Skeletal muscle cell (primary cell): ENCODE data around the gene BARHL1.
"Not testable (repeated sequence)": the region's sequence is repeated elsewhere in the genome, so short reads cannot be mapped to it uniquely, and the experiment has no call there.

Source experiments
- DNase-seq: peaks from one replicate; pipeline ENCODE4 v3.0.0-alpha.2; 2010; ENCODE audit warnings: low read depth
- H3K4me3 ChIP-seq: 2 replicates; pipeline ENCODE4 v1.5.1; 2011; ENCODE audit warnings: low read depth, mild to moderate bottlenecking, control low read depth, low read length, moderate library complexity

BARHL1 gene

DNA sequence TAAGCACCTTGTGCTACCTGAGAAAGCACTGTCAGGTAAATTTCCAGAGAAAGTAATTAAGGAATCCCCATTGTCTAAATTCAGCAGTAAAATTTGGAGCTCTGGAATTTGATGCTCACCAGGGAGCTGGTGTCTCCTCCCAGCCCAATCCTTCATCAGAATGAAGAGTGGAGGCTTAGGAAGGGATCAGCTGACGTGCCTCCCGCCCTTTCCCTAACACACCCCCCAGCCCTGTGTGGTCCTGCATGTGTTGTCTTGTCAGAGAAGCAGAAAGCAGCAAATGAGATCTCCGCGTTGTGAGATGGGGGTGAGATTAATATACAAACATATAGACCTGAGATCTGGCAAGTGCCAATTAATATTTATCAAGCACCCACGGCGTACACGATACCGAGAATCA lies 26.9 kb upstream of the BARHL1 start:
- no peak for DNase-seq
- H3K4me3 ChIP-seq, result no peak overlapping the region

DNA sequence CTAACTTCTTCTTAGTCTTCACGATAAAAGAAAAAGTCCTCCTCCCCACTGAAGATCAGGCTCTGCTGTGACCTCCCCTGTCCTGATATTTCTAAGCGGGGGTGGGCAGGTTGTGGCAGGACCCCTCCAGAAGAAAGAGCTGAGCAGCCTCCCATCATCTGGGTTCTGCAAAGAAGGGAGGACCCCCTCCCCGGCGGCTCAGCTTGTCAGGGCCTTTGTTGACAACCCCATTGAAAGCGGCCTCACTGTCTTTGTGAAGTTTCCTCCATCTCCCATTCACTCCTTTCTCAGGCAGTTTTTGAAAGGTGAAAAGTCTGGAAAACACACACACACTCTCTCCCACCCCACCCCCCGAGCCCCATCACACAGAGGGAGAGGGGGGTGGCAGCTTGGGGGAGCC lies 26.2 kb upstream of the BARHL1 start:
- H3K4me3 ChIP-seq, result no peak overlapping the region
- DNase-seq, result no peak

DNA sequence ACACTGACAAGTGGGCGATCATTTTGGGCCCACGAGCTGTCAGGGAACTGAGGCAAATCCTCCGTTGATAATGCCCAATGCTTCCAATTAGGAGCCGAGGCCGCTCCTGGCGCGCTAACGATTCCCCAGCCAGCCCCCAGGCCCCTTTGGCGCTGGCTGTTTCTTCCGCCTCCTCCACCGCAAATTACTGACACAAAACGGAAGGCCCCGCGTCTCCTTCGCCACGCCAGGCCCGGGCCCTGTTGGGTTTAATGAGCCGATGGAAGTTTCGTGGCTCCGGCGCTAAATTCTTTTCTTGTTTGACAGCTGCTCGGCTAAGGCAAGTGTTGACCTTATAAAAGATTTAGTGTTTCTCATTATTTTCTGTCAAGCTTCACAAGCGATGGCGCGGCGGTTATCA lies 25.7 kb upstream of the BARHL1 start:
- no peak overlapping the region for H3K4me3 ChIP-seq
- no peak for DNase-seq

DNA sequence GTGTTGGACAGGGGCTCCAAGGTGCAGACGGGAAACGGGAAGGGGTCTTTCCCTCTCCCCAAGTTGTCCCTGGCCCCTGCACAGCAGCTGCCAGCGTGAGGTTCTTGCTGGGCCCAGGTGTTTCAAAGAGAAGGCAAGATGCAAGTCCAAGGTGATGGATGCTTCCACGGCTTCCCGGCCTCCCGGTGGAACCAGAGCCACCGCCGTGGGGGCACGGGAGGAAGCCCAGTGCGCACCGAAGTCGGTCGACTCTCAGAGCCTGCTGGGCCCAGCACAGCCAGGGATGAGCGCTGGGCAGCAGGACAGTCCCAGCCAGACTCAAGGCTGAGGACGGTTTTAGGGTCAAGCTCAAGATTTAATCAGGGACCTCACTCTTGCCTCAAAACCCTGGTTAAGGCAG lies 25.2 kb upstream of the BARHL1 start:
- no peak overlapping the region for H3K4me3 ChIP-seq
- no peak for DNase-seq

DNA sequence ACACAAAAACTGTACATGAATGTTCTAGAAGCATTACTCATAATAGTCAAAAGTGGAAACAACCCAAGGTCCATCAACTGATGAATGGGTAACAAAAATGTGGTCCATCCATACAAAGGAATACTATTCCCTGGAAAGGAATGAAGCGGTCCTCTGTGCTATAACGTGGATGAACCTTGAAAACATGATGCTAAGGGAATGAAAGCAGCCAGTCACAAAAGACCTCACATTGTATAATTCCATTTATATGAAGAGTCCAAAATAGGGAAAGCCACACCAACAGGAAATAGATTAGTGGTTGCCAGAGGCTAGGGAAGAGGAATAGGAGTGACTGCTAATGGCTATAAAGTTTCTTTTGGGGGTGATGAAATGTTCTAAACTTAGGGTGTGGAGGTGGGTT lies 22.7 kb upstream of the BARHL1 start:
- no peak for DNase-seq
- no peak overlapping the region for H3K4me3 ChIP-seq

DNA sequence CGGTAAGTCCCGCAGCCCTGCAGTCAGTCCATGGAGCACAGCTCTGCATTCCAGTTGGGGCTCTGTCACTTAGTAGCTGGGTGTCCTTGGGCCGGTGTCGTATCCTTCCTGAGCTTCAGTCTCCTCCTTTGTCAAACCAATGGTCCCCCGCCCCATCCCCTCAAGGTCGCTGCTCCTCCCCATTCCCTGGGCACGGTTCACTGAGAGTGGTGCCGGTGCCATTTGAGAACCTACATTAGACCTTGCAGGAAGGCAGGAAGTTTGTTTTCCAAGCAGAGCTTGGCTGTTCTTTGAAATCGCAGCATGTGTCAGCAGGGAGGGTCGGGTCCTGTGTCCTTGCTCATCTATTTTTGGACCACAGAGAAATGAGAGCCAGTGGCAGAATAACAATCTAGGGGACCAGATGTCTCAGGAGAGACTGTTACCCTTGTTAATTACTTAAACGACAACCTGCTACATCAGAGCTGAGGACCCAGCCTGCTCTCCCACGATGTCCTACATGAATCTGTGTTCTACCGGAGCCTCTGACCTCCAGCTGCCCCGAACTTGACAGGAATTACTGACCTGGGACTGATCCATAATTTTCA lies 21.7 kb upstream of the BARHL1 start:
- H3K4me3 ChIP-seq, result no peak overlapping the region
- DNase-seq, result no peak

DNA sequence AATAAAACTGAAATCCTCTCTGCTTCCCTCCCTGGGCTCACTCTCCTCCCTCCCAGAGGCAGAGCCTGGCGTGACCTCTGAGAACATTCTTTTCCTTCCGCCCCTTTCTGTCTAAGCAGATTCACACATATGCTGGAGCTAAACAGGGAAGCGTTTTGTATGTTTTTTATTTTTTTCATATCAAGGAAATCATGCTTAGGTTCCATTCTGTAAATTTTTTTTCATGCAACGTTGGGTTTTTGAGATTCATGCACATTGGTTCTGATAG lies 20.2 kb upstream of the BARHL1 start:
- DNase-seq, result no peak
- no peak overlapping the region for H3K4me3 ChIP-seq

DNA sequence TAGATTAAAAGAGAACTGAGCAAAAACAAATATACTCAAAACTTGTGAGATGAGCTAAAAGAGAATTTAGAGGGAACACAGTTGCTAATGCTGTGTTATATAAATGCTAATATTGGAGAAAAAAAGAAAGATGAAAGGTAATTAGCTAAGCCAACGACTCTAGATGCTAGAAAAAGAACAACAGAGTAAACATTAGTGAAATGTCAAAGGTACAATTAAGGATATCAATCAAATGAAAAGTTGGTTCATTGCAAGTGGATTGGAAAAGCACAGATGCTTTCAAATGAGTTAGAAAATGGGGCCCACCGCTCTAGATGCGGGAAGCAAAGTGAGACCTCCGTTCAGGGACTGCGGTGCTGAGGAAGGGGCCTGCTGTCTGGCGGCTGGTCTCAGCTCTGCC lies 17.9 kb upstream of the BARHL1 start:
- no peak for DNase-seq
- no peak overlapping the region for H3K4me3 ChIP-seq

DNA sequence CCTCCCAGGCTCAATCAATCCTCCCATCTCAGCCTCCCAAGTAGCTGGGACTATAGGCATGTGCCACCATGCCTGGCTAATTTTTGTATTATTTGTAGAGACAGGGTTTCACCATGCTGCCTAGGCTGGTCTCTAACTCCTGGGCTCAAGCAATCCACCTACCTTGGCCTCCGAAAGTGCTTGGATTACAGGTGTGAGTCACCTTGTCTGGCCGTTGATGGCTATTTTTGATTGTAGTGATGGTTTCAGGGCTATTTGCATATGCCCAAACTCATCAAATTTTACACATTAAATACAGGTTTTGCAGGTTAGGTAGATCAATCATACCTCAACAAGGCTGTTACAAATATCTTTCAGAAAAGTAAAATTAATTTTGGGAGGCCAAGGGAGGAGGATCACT lies 13.6 kb upstream of the BARHL1 start:
- not testable (repeated sequence) for DNase-seq, H3K4me3 ChIP-seq

DNA sequence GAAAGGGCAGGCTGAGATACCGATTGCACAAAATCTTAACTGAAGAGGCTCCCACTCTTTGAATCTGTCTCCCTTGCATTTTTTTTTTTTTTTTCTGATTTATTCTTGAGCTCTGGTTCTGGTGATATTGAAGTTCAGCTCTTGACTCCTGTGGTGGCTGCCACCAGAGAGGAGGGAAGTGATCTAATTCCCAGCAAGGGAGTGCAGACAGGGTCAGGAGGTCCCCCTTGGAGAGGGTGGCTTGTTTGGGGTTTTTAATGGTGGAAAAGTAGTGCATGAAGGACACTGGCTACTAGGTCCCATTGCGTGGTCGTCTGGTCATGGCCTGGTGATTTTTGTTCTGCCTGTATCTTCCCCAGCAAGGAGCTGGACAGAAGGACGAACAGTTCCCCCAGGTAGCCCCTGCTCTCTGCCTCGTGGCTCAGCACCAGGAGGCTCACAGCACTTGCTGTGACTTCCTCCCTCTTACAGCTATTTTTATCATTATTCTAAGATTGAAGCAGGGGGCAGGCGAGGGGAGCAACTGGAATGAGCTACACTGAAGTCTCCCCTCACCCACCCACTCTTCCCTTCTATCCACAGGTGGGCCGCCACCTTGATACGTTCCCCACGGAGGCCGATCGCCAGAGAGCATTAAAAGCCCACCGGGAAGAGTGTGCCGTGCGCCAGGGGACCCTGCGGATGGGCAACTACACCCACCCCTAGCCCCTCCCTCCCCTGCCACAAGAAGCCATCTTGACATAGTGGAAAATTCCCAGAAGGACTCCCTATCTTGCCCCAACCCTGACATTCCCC lies 10.4 kb upstream of the BARHL1 start:
- DNase-seq, result no peak
- no peak overlapping the region for H3K4me3 ChIP-seq

DNA sequence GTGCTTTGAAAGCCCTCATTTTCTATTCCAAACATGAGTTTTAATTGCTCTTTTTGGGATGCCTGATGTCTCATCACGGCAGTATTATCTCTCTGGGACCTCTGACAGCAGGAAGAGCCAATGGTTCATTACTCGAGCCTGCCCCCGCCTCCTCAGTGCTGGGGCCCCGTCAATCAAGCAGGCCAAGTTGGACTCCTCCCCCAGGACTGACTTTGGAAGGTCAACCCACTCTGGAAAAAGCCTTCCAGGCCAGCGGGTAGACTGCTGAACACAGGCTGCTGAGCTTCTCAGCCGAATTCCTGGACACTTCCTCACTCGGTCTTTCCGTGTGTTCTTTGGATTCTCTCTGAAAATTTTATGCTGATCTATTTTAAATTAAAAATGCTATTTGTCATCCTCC lies 9.5 kb upstream of the BARHL1 start:
- no peak for DNase-seq
- H3K4me3 ChIP-seq, result no peak overlapping the region

DNA sequence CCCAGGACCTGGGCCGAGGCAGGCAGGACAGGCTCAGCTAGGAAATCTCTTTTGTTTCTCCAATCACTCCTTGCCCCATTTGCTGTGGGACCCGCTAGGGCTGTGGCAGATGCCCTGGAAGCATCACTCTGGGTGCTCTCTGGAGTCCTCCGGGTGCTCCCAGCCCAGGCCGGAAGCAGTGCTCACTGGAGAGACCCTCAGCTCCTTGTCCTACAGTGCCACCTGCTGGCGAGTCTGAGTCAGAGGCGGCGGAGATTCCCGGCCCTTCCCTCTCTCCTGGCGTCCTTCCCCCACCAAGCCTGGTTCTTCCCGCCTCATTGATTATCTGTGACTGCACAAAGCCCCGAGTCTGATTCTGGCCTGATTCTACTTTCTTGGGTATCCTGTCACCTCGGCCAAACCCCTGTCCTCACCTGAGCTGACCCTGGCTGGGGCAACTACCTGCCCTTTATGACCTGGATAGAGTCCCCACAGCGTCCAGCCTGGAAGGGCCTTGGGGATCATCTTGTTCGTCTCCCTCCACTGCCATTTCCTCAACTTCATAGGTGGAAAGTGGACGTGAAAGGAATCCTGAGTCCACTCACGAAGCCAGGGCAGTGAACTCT lies 7.3 kb upstream of the BARHL1 start:
- peak; percentile 27 for DNase-seq
- H3K4me3 ChIP-seq, result no peak overlapping the region

DNA sequence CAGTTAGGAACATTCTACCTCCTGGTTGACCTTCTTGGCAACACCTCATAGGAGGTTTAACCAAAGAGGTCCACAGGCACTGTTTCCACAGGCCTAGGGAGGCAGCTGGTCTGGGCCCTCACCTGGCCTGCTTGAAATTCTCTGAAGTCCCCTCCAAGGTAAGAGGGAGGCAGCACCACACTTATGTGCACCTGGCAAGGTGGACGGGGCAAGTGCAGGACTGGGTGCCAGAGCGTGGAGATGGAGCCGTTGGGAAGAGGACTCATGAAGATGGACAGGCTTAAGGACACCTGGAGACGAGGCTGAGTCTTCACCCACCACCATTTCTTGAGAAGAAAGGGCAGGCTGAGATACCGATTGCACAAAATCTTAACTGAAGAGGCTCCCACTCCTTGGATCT lies 6.6 kb upstream of the BARHL1 start:
- H3K4me3 ChIP-seq, result no peak overlapping the region
- DNase-seq, result no peak

DNA sequence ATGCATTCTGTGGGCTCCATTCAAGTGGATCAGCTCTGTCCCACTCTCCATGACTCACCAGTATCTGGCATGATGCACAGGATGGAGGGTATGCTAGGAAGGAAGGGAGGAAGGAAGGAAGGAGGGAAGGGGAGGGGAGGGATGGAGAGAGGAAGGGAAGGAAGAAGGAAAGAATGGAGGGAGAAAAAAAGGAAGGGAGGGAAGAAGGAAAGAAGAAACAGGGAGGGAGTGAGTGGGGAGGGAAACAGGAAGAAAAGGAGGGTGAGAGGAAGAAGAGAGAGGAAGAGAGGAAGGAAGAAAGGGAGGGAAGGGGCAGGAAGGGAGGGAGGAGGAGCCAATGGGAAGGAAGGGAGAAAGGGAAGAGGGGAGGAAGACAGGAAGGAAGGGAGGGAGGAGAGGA lies 5.3 kb upstream of the BARHL1 start:
- H3K4me3 ChIP-seq, result no peak overlapping the region
- DNase-seq, result no peak

DNA sequence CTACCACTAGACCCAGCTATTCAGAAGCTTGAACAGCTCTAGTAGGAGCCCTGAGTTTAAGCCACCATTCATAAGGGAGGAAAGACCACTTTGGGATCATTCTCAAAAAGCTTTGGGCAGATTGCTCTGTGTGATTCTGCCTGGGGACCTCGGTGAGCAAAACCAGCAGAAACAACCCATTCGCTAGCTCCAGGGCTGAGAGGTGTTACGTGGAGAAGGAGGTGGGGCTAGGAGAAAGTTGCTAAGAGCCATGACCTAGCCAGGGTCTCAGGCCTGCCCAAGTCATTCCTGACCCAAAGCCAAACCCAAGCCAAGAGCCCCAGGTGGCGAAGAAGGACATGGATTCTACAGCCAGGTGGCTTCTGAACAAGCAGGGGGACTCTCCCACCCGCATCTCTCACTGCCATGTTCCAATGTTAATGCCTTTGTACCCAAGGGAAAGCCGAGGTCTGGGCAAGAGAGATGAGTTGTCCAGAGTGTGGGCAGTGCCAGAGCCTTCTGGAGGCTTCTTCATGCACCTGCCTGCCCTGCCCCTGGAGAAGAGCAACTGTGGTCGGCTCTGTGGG lies 4.0 kb upstream of the BARHL1 start:
- no peak overlapping the region for H3K4me3 ChIP-seq
- no peak for DNase-seq

DNA sequence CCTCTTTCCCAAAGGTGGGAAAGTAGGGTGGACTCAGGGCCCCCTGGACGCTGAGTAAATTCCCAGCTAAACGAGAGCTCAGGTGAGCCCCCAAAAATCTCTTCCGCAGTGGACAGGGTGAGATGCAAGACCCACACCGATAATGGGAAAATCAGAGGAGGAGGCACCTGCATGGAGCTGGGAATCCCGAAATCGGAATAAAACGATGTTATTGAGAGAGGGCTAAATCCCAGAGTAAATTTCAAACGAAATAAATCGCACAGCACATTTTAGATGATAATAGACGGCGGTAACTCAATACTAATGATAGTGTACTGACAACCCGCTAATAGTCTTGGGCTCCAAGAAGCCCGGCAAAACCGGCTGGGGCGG lies 3.0 kb upstream of the BARHL1 start:
- no peak for DNase-seq
- no peak overlapping the region for H3K4me3 ChIP-seq

DNA sequence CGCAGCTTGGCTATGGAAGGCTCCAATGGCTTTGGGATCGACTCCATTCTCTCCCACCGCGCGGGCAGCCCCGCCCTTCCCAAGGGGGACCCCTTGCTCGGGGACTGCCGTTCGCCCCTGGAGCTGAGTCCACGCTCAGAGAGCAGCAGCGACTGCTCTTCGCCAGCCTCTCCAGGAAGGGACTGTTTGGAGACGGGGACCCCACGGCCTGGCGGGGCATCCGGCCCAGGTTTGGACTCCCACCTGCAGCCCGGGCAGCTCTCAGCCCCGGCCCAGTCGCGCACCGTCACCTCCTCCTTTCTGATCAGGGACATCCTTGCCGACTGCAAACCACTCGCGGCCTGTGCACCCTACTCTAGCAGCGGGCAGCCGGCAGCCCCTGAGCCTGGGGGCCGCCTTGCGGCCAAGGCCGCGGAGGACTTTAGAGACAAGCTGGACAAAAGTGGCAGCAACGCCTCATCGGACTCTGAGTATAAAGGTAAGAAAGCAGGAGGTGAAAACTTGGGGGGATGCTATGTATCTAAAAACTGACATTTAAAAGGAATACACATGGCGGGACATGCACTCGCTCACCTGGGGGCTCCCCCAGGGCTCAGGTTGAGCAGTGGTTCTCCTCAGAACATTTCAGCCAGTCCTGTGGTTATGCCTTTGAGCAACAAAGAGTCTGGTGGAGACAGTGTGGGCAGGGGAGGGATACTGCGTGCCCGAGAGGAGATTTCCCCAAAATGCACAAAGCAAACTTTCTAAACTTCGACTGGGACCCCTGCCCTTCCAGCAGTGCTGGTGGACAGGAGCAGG lies 579 bp downstream of the BARHL1 start:
- DNase-seq, result no peak
- no peak overlapping the region for H3K4me3 ChIP-seq

DNA sequence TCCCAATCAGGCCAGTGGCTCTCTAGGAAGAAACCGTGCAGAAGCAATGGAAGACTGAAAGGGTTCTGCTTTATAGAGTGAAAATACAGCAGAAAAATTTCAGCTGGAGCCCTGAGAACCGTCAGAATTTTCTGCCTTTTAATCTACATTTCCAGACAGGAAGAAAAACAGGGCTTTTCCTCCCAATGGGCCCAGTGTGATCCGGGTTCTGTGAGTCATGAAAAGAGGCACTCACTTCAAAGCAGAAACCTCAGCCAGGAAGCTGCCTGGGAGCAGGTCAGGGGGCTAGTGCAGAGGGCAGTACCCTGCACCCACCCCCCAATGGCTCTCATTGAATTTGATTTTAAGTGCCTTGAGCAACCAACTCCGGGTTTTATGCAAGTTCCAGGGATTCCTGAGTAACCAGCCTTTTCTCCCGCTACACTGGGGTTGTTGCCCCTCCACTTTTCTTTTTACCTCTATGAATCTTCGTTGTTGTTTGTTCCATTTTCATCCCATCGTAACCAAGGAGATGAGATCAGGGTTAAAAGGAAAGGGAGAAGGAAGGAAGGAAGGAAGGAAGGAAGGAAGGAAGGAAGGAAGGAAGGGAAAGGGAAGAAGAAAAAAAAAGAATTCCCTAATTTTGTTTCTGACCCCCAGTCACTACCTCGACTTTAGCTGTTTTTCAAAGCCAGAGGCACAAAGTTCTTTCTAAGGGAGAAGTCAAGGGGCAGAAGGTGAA lies 1.3 kb downstream of the BARHL1 start:
- H3K4me3 ChIP-seq, result no peak overlapping the region
- DNase-seq, result no peak

DNA sequence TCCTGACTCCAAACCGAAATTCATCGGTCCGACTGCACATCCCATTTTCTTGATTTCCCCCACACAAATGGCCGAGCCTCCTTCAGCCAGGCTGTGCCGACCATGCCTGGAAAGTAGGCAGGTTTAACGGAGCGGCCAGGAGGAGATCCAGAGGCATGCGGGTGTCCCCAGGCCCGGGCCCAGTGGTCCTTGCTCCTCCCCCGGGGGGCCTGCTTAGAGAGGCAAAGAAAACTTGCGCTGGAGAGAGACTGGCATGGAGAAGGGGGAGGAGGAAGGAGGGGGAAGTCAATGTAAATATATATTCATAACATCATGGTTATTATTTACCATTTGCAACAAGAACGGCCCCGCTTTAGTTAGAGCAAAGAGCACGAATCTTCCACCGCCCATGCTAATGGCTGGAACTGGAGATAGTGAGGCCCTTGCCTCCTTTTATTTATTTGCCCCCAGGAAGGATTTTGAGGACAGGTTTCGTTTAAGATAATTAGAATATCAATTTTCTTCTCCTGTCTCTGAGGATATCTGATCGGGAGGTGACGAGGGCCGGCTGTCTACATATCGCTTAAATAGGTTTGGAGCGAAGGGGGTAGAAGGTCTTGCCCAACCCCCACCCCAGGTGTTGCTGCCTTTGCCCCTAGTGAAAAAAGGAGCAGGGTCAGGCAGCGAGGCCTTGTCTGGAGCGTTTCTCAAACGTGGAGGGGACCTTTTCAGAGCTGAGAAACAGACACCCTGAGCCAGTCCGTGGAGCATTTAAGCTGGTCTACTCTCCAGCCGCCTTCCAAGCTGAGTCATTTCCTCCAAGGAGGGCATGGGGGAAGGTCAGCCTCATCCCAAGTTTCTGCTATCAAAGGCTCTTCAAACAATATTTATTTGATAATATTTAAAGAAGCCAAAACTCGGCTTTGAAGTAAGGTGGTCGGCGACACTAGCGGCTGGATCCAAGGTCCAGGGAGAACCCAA lies 2.5 kb downstream of the BARHL1 start:
- DNase-seq, result no peak
- H3K4me3 ChIP-seq, result no peak overlapping the region
